Neural cell (in vitro differentiated cells): ENCODE measurements around the gene CFAP99.

Experiments used
- EP300 ChIP-seq: fragments of 450-650 bp; conservative IDR thresholded peaks from 2 replicates; pipeline ENCODE4 v1.6.1; 2014; ENCODE audit warnings: antibody characterized with exemption, mild to moderate bottlenecking, moderate library complexity; ENCODE audit not compliant: poor library complexity, severe bottlenecking
- EZH2 ChIP-seq: fragments of 200-600, 300-800 bp; shearing (Covaris generic), sonication (generic); IDR thresholded peaks from 2 replicates; pipeline ENCODE4 v1.6.1; 2014; ENCODE audit warnings: antibody characterized with exemption, low read length, borderline replicate concordance, mild to moderate bottlenecking; ENCODE audit not compliant: insufficient read depth, poor library complexity, severe bottlenecking
- MXI1 ChIP-seq: fragments of 450-650 bp; conservative IDR thresholded peaks from 2 replicates; pipeline ENCODE4 v1.6.1; 2014; ENCODE audit warnings: antibody characterized with exemption, mild to moderate bottlenecking; ENCODE audit not compliant: poor library complexity, severe bottlenecking
- POLR2AphosphoS5 ChIP-seq: IDR thresholded peaks from 2 replicates; pipeline ENCODE4 v1.6.1; 2012
- RAD21 ChIP-seq: fragments of 450-650 bp; conservative IDR thresholded peaks from 2 replicates; pipeline ENCODE4 v1.6.1; 2014; ENCODE audit warnings: antibody characterized with exemption, mild to moderate bottlenecking, moderate library complexity
- TF ChIP-seq, protein P1 (sequence below): fragments of 450-650 bp; IDR thresholded peaks from 2 replicates; pipeline ENCODE4 v1.5.1; 2014; ENCODE audit warnings: antibody characterized with exemption, mild to moderate bottlenecking, moderate library complexity; ENCODE audit not compliant: poor library complexity, severe bottlenecking
- TF ChIP-seq, protein P2 (sequence below): IDR thresholded peaks from 2 replicates; pipeline ENCODE4 v1.6.1; 2012; ENCODE audit warnings: borderline replicate concordance

DNA sequence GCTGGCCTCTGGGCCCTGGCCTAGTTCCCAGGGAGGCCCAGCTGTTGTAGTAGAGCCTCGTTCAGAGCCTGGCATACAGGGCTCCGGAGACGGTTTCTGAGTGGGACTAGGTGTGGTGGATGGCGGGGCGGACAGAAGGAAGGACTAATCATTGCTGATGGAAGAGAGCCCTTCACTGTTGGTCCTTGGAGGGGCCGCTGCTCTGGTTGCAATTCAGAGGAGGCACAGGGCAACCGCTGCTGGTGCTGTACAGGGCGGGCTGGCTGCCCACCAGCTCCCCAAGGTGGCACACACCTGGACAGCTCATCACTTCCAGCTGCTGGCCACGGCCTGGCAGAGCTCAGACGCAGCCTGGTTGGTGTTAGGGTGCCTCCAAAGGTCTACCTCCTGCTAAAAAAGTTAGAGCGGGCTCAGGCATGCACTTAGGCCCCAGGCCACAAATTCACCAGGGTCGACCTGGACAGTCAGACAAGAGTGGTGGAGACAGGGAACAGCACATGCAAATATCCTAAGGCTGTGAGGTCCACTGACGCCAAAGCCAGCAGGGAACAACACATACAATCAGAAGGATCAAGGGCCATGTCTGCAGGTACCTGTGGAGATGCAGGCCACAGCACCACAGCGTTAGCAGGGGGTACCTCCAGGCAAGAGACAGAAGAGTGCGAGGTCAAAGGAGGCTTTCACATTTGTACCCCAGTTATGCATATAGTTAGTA lies 42.6 kb downstream of the CFAP99 start:
- no peak for TF ChIP-seq RAD21
- no peak for TF ChIP-seq MXI1
- TF ChIP-seq EZH2 = no peak
- TF ChIP-seq, protein P1, sequence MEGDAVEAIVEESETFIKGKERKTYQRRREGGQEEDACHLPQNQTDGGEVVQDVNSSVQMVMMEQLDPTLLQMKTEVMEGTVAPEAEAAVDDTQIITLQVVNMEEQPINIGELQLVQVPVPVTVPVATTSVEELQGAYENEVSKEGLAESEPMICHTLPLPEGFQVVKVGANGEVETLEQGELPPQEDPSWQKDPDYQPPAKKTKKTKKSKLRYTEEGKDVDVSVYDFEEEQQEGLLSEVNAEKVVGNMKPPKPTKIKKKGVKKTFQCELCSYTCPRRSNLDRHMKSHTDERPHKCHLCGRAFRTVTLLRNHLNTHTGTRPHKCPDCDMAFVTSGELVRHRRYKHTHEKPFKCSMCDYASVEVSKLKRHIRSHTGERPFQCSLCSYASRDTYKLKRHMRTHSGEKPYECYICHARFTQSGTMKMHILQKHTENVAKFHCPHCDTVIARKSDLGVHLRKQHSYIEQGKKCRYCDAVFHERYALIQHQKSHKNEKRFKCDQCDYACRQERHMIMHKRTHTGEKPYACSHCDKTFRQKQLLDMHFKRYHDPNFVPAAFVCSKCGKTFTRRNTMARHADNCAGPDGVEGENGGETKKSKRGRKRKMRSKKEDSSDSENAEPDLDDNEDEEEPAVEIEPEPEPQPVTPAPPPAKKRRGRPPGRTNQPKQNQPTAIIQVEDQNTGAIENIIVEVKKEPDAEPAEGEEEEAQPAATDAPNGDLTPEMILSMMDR = no peak
- TF ChIP-seq EP300 = no peak
- TF ChIP-seq POLR2AphosphoS5 = no peak
- TF ChIP-seq, protein P2, sequence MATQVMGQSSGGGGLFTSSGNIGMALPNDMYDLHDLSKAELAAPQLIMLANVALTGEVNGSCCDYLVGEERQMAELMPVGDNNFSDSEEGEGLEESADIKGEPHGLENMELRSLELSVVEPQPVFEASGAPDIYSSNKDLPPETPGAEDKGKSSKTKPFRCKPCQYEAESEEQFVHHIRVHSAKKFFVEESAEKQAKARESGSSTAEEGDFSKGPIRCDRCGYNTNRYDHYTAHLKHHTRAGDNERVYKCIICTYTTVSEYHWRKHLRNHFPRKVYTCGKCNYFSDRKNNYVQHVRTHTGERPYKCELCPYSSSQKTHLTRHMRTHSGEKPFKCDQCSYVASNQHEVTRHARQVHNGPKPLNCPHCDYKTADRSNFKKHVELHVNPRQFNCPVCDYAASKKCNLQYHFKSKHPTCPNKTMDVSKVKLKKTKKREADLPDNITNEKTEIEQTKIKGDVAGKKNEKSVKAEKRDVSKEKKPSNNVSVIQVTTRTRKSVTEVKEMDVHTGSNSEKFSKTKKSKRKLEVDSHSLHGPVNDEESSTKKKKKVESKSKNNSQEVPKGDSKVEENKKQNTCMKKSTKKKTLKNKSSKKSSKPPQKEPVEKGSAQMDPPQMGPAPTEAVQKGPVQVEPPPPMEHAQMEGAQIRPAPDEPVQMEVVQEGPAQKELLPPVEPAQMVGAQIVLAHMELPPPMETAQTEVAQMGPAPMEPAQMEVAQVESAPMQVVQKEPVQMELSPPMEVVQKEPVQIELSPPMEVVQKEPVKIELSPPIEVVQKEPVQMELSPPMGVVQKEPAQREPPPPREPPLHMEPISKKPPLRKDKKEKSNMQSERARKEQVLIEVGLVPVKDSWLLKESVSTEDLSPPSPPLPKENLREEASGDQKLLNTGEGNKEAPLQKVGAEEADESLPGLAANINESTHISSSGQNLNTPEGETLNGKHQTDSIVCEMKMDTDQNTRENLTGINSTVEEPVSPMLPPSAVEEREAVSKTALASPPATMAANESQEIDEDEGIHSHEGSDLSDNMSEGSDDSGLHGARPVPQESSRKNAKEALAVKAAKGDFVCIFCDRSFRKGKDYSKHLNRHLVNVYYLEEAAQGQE = no peak
